HEK293T (cell line): ENCODE results near the gene FSTL4.

Experiments
- ARNT ChIP-seq: fragments of 450-650 bp; IDR thresholded peaks from 2 replicates; pipeline ENCODE4 v1.6.1; 2017; ENCODE audit warnings: mild to moderate bottlenecking
- BHLHE40 ChIP-seq: fragments of 450-650 bp; IDR thresholded peaks from 2 replicates; pipeline ENCODE4 v1.6.1; 2016; ENCODE audit warnings: mild to moderate bottlenecking, moderate library complexity, borderline replicate concordance
- FOXA1 ChIP-seq: fragments of 450-650 bp; IDR thresholded peaks from 2 replicates; pipeline ENCODE4 v1.6.1; 2016; ENCODE audit warnings: mild to moderate bottlenecking
- FOXM1 ChIP-seq: fragments of 450-650 bp; IDR thresholded peaks from 2 replicates; pipeline ENCODE4 v1.6.1; 2017; ENCODE audit warnings: mild to moderate bottlenecking, borderline replicate concordance
- PKNOX1 ChIP-seq: fragments of 450-650 bp; IDR thresholded peaks from 2 replicates; pipeline ENCODE4 v1.6.1; 2016
- SP1 ChIP-seq: fragments of 450-650 bp; IDR thresholded peaks from 2 replicates; pipeline ENCODE4 v1.6.1; 2017
- TARDBP ChIP-seq: fragments of 450-650 bp; IDR thresholded peaks from 2 replicates; pipeline ENCODE4 v1.6.1; 2016
- ZNF384 ChIP-seq: fragments of 450-650 bp; IDR thresholded peaks from 2 replicates; pipeline ENCODE4 v1.6.1; 2016

DNA sequence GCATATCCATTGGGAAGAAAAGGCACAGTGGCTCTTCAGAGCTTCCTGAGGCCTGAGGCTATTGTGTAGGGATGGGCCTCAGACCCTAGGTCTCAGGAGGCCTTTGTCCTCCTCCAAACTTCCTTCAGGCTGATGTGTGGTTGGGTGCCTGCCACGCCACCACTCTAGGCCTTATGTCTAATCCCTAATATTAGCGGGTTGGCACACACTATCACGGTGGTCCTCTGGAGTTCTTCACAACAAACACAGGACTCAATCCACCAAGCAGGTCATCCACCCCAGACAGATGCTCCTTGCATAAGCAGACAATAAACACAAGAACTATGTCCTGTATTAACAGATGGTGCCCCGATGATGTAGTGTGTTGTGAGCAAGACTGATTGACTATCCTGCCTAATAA lies 31.0 kb upstream of the FSTL4 start:
- TF ChIP-seq ARNT: no peak
- TF ChIP-seq ZNF384: no peak
- no peak for TF ChIP-seq PKNOX1
- no peak for TF ChIP-seq TARDBP
- TF ChIP-seq FOXA1: no peak
- no peak for TF ChIP-seq BHLHE40
- TF ChIP-seq FOXM1: no peak
- no peak for TF ChIP-seq SP1
